HG03025 (cell line): ENCODE data around the gene CEP43.

ENCODE experiments used
- ATAC-seq: cut with Tn5 transposase; IDR thresholded peaks from one replicate; pipeline ENCODE4 v1.9.1; 2021; ENCODE audit warnings: mild to moderate bottlenecking, moderate library complexity; ENCODE audit not compliant: unreplicated experiment, low FRiP score

CEP43 gene

GRCh38 chr6:166966268-166966667 is 32.9 kb upstream of the CEP43 start:
- ATAC-seq: no peak

- ATAC-seq: no peak
Observed at GRCh38 chr6:166969390-166970002, 29.7 kb upstream of the CEP43 start.

- ATAC-seq: no peak
Observed at GRCh38 chr6:166970091-166970490, 29.1 kb upstream of the CEP43 start.

- ATAC-seq: no peak
Observed at GRCh38 chr6:166970776-166971175, 28.4 kb upstream of the CEP43 start.

- no peak for ATAC-seq
Observed at GRCh38 chr6:166971271-166971670, 27.9 kb upstream of the CEP43 start.

GRCh38 chr6:166972101-166972500 is 27.1 kb upstream of the CEP43 start:
- ATAC-seq: no peak

- ATAC-seq: no peak
Observed at GRCh38 chr6:166976636-166977035, 22.6 kb upstream of the CEP43 start.

GRCh38 chr6:166977621-166978525 is 21.3 kb upstream of the CEP43 start:
- ATAC-seq: no peak

- no peak for ATAC-seq
Observed at GRCh38 chr6:166980738-166981137, 18.5 kb upstream of the CEP43 start.

GRCh38 chr6:166987448-166987847 is 11.7 kb upstream of the CEP43 start:
- no peak for ATAC-seq

- no peak for ATAC-seq
Observed at GRCh38 chr6:166987930-166988329, 11.3 kb upstream of the CEP43 start.

- ATAC-seq: no peak
Observed at GRCh38 chr6:166988674-166989201, 10.5 kb upstream of the CEP43 start.

- no peak for ATAC-seq
Observed at GRCh38 chr6:166989427-166990032, 9.7 kb upstream of the CEP43 start.

- no peak for ATAC-seq
Observed at GRCh38 chr6:166996406-166996805, 2.8 kb upstream of the CEP43 start.

GRCh38 chr6:166997348-166997747 is 1.8 kb upstream of the CEP43 start:
- ATAC-seq: no peak

- no peak for ATAC-seq
Observed at GRCh38 chr6:166997768-166998255, 1.4 kb upstream of the CEP43 start.

GRCh38 chr6:166998256-166999144 is 697 bp upstream of the CEP43 start:
- peak; percentile 10 for ATAC-seq

GRCh38 chr6:166999884-167000253 is 672 bp downstream of the CEP43 start:
- no peak for ATAC-seq

GRCh38 chr6:167000759-167001158 is 1.6 kb downstream of the CEP43 start:
- ATAC-seq: no peak
